ENCODE data around the gene NEU2.
"Not testable (repeated sequence)": the region's sequence is repeated elsewhere in the genome, so short reads cannot be mapped to it uniquely, and the experiment has no call there.

GRCh38 chr2:233019610-233020009, 12.9 kb upstream of the NEU2 start:
- not testable (repeated sequence) for TF ChIP-seq CTCF, POLR2A (IDR thresholded peaks at IDR 0.05)

Measured in thyroid gland (tissue), 4 donors.